K562 (cell line): ENCODE results near the gene NQO2. TPM values are rescaled to one million over a fixed set of nuclear protein-coding genes. Genes with fewer than 3 reads are reported as not detected.

Source experiments
- ARID2 ChIP-seq: fragments of 450-650 bp; IDR thresholded peaks from 2 replicates; pipeline ENCODE4 v1.6.1; 2017; ENCODE audit warnings: antibody characterized with exemption, mild to moderate bottlenecking
- ATF6 ChIP-seq: sonication (generic); formaldehyde crosslinking; IDR thresholded peaks from 2 replicates; pipeline ENCODE4 v1.4.0; 2020; ENCODE audit warnings: mild to moderate bottlenecking, missing genetic modification reagents
- CC2D1A ChIP-seq: fragments of 450-650 bp; IDR thresholded peaks from 2 replicates; pipeline ENCODE4 v1.6.1; 2017; ENCODE audit warnings: mild to moderate bottlenecking
- CXXC5 ChIP-seq: fragments of 250-450 bp; sonication (Bioruptor Pico); IDR thresholded peaks from 2 replicates; pipeline ENCODE4 v1.8.0; 2022; ENCODE audit warnings: inconsistent platforms, mild to moderate bottlenecking, moderate library complexity
- FOXJ3 ChIP-seq: sonication (generic); formaldehyde crosslinking; IDR thresholded peaks from 2 replicates; pipeline ENCODE4 v1.4.0; 2020; ENCODE audit warnings: mild to moderate bottlenecking, missing genetic modification reagents
- GTF2E2 ChIP-seq: fragments of 200-800 bp; sonication (Bioruptor generic); IDR thresholded peaks from 2 replicates; pipeline ENCODE4 v1.6.1; 2016; ENCODE audit warnings: missing genetic modification characterization, missing compliant biosample characterization
- ILK ChIP-seq: fragments of 450-650 bp; IDR thresholded peaks from 2 replicates; pipeline ENCODE4 v1.6.1; 2016; ENCODE audit warnings: missing genetic modification characterization, low read depth, mild to moderate bottlenecking, missing compliant biosample characterization, moderate library complexity, borderline replicate concordance
- KLF1 ChIP-seq: fragments of 450-650 bp; IDR thresholded peaks from 2 replicates; pipeline ENCODE4 v1.6.1; 2016; ENCODE audit warnings: missing genetic modification characterization, missing compliant biosample characterization
- MAZ ChIP-seq, 2 experiments: fragments of 450-650 bp in 1 of 2; sonication (generic) in 1 of 2; formaldehyde crosslinking; IDR thresholded peaks in 1 of 2; conservative IDR thresholded peaks in 1 of 2; 2 replicates each; pipeline versions ENCODE4 v1.4.0 to v1.5.0; 2020; ENCODE audit warnings: mild to moderate bottlenecking in 1 of 2, missing genetic modification reagents in 1 of 2
- NFRKB ChIP-seq: fragments of 450-650 bp; IDR thresholded peaks from 2 replicates; pipeline ENCODE4 v1.6.1; 2016; ENCODE audit warnings: low read depth
- NFXL1 ChIP-seq: fragments of 450-650 bp; formaldehyde crosslinking; IDR thresholded peaks from 2 replicates; pipeline ENCODE4 v1.4.0; 2021; ENCODE audit warnings: mild to moderate bottlenecking
- PTRF ChIP-seq: fragments of 450-650 bp; IDR thresholded peaks from 2 replicates; pipeline ENCODE4 v1.6.1; 2016; ENCODE audit warnings: mild to moderate bottlenecking, missing genetic modification characterization, missing compliant biosample characterization
- RBM14 ChIP-seq: fragments of 200-400 bp; formaldehyde crosslinking; IDR thresholded peaks from 2 replicates; pipeline ENCODE4 v1.6.1; 2018; ENCODE audit warnings: low read depth, mild to moderate bottlenecking, low read length, moderate library complexity, borderline replicate concordance; ENCODE audit not compliant: insufficient read depth
- SAP30 ChIP-seq: fragments of 200-600 bp; sonication (generic); IDR thresholded peaks from 2 replicates; pipeline ENCODE4 v1.6.1; 2012; ENCODE audit warnings: borderline replicate concordance, low read depth, mild to moderate bottlenecking, moderate library complexity, low read length, control low read depth, inconsistent platforms; ENCODE audit not compliant: insufficient read depth, poor library complexity, severe bottlenecking
- SRSF9 ChIP-seq: fragments of 200-400 bp; formaldehyde crosslinking; IDR thresholded peaks from 2 replicates; pipeline ENCODE4 v1.6.1; 2017; ENCODE audit warnings: low read depth, low read length, borderline replicate concordance
- TARDBP ChIP-seq: fragments of 450-650 bp; IDR thresholded peaks from 2 replicates; pipeline ENCODE4 v1.6.1; 2016
- TCFL5 ChIP-seq: fragments of 250-450 bp; sonication (Bioruptor Pico); conservative IDR thresholded peaks from 2 replicates; pipeline ENCODE4 v1.6.1; 2021; ENCODE audit warnings: mild to moderate bottlenecking, moderate library complexity, matching md5 sums
- TEAD2 ChIP-seq: fragments of 450-650 bp; IDR thresholded peaks from 2 replicates; pipeline ENCODE4 v1.6.1; 2016; ENCODE audit warnings: missing genetic modification characterization, control low read depth, missing compliant biosample characterization
- ZNF140 ChIP-seq: fragments of 250-450 bp; sonication (Bioruptor Pico); IDR thresholded peaks from 2 replicates; pipeline ENCODE4 v1.8.0; 2021; ENCODE audit warnings: moderate library complexity, mild to moderate bottlenecking, inconsistent platforms
- ZNF239 ChIP-seq: fragments of 250-450 bp; sonication (Bioruptor Pico); IDR thresholded peaks from 2 replicates; pipeline ENCODE4 v1.4.0; 2020; ENCODE audit warnings: mild to moderate bottlenecking
- ZNF436 ChIP-seq: fragments of 250-450, 450-650 bp; sonication (Bioruptor Pico); formaldehyde crosslinking; IDR thresholded peaks from 2 replicates; pipeline ENCODE4 v1.7.0; 2020; ENCODE audit warnings: mild to moderate bottlenecking
- ZNF445 ChIP-seq: fragments of 250-450 bp; sonication (Bioruptor Pico); IDR thresholded peaks from 2 replicates; pipeline ENCODE4 v1.4.0; 2020; ENCODE audit warnings: low read depth, mild to moderate bottlenecking, moderate library complexity
- ZNF586 ChIP-seq: fragments of 450-650 bp; formaldehyde crosslinking; conservative IDR thresholded peaks from 2 replicates; pipeline ENCODE4 v1.4.0; 2020; ENCODE audit warnings: mild to moderate bottlenecking, moderate library complexity
- ZNF76 ChIP-seq: fragments of 250-450 bp; sonication (Bioruptor Pico); IDR thresholded peaks from 2 replicates; pipeline ENCODE4 v1.4.0; 2020; ENCODE audit warnings: mild to moderate bottlenecking, moderate library complexity, borderline replicate concordance
- polyA plus RNA-seq, 8 experiments: library from polyadenylated mRNA; depleted of rRNA in 4 of 8; stranded (reverse) in 5 of 8; unstranded in 3 of 8; fragments of >200 nt; fragmentation: Nextera tagmentation in 2 of 8; fragmentation: Illumina TruSeq in 1 of 8; extraction: Ambion mirVana in 2 of 8; extraction: Trizol in 1 of 8; gene quantifications; 2 replicates each; pipeline versions ENCODE4 v1.2.1 to v1.2.3, GENCODE V29; 2011 to 2014; ENCODE audit warnings: inconsistent platforms in 1 of 8, missing spikeins in 1 of 8
- total RNA-seq, 7 experiments: library from RNA; depleted of rRNA in 6 of 7; stranded (reverse); fragments of >200 nt in 6 of 7; fragmentation: Illumina TruSeq in 2 of 7; extraction: Trizol in 2 of 7; gene quantifications; 2 replicates each; pipeline versions ENCODE4 v1.2.1 to v1.2.3, GENCODE V29; 2011 to 2021; ENCODE audit warnings: low replicate concordance in 1 of 7
- TF ChIP-seq, protein P1 (sequence below): fragments of 450-650 bp; IDR thresholded peaks from 2 replicates; pipeline ENCODE4 v1.6.1; 2014; ENCODE audit warnings: low read depth, mild to moderate bottlenecking, moderate library complexity, borderline replicate concordance

The NQO2 gene
- total and polyA plus RNA-seq, 9 of the 15 experiments (the other 6 are each of a cell fraction or from before 2014, with no cell fraction given), result 54.6 to 214 (median 116) TPM

DNA sequence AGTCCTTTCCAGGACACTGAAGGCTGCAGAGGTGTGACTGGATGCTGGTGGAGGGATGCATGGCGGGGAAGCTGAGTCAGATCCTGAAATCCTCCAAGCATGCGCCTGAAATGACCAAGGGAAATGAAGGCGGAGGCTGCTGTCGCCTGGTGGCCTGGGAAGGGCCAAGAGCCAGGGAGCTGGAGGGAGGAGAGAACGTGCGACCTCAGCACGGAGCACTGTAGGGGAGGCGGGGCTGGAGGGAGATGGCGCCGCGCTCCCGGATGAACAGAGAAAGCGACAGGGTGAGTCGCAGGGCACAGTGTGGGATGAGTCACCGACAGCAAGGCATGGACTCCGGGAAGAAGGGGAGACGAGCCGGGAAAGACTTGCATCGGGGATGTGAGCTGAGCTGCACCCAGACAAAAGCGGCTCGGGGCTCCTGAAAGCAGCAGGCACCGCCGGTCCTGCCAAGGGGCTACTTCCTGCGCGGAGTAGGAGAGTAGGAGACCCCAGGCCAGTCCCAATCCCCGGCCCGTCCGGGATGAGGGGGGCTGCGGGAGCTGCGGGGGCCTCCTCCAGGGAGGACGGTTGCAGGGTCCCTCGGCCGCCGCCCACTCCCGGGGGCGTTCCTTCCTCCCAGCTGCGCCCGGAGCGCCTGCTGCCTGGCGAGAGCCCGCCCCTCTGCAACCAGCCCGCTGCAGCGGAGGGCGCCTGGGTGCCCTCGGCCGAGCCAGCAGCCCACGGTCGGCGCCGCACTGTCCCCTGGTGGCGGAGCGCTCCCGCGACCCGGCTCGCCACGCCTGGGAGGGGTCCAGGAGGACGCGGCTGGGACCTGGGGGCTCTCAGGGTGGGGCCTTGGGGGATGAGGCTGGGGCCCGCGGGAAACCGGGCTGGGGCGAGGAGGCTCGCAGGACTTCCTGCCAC, 11.0 kb upstream of the NQO2 start (continued):
- no peak for TF ChIP-seq GTF2E2 (tag)
- TF ChIP-seq ZNF586 (CRISPR knock-in tag), result no peak
- TF ChIP-seq, protein P1, sequence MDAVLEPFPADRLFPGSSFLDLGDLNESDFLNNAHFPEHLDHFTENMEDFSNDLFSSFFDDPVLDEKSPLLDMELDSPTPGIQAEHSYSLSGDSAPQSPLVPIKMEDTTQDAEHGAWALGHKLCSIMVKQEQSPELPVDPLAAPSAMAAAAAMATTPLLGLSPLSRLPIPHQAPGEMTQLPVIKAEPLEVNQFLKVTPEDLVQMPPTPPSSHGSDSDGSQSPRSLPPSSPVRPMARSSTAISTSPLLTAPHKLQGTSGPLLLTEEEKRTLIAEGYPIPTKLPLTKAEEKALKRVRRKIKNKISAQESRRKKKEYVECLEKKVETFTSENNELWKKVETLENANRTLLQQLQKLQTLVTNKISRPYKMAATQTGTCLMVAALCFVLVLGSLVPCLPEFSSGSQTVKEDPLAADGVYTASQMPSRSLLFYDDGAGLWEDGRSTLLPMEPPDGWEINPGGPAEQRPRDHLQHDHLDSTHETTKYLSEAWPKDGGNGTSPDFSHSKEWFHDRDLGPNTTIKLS, result 0 out of 2 replicates have a peak, but pooled peaks have one; percentile 54
- TF ChIP-seq NFXL1 (CRISPR knock-in tag), result no peak
- no peak for TF ChIP-seq ZNF436 (CRISPR knock-in tag)
- no peak for TF ChIP-seq KLF1 (tag)
- TF ChIP-seq CXXC5 (CRISPR knock-in tag), result peak; percentile 2
- no peak for TF ChIP-seq ZNF239 (CRISPR knock-in tag)
- no peak for TF ChIP-seq SRSF9
- TF ChIP-seq ATF6, result 0 out of 2 replicates have a peak, but pooled peaks have one; percentile 77
- TF ChIP-seq RBM14, result no peak
- peak; percentile 80 for TF ChIP-seq SAP30
- TF ChIP-seq NFRKB, result peak; percentile 57; the same call in 1 of the 2 replicates
- peak; percentile 81 to 97 for TF ChIP-seq MAZ (CRISPR knock-in tag; conservative IDR thresholded peaks at IDR 0.05 in 1 of 2, IDR thresholded peaks at IDR 0.05 in 1 of 2)
- TF ChIP-seq PTRF (tag), result no peak
- TF ChIP-seq ZNF445, result peak; percentile 55; the same call in 1 of the 2 replicates
- TF ChIP-seq ARID2, result peak; percentile 63
- TF ChIP-seq CC2D1A, result no peak
- no peak for TF ChIP-seq ZNF140 (CRISPR knock-in tag)
- no peak for TF ChIP-seq ILK (tag)
- TF ChIP-seq TEAD2 (tag), result no peak
- TF ChIP-seq TARDBP, result no peak
- 0 out of 2 replicates have a peak, but pooled peaks have one; percentile 45 for TF ChIP-seq TCFL5 (CRISPR knock-in tag)
- peak; percentile 40 for TF ChIP-seq ZNF76 (CRISPR knock-in tag)
- TF ChIP-seq FOXJ3 (CRISPR knock-in tag), result no peak
